Measurements from ENCODE around the gene OXCT2. TPM values are rescaled to one million over a fixed set of nuclear protein-coding genes. Genes with fewer than 3 reads are reported as not detected.

Gene OXCT2
- total RNA-seq, 1 donor from 2014 or later = not detected

GRCh38 chr1:39760074-39761008 is 10.8 kb downstream of the OXCT2 start:
- Mint-ChIP-seq H3K9me3 (ENCODE audit: low read depth) (no peaks in the 10 kb centered on the region), H3K27ac (ENCODE audit: unreplicated experiment) (no peak overlapping the region), H3K27me3 (ENCODE audit: low read depth) (no peaks in the 10 kb centered on the region), H3K4me1 (ENCODE audit: low read depth) (no peaks in the 10 kb centered on the region), H3K4me3 (ENCODE audit: unreplicated experiment) (no peak overlapping the region), H3K36me3 (ENCODE audit: low read depth) (peaks cover 14% of the 10 kb centered on the region)
- DNase-seq (ENCODE audit: low spot score) = no peak
- TF ChIP-seq, protein P1, sequence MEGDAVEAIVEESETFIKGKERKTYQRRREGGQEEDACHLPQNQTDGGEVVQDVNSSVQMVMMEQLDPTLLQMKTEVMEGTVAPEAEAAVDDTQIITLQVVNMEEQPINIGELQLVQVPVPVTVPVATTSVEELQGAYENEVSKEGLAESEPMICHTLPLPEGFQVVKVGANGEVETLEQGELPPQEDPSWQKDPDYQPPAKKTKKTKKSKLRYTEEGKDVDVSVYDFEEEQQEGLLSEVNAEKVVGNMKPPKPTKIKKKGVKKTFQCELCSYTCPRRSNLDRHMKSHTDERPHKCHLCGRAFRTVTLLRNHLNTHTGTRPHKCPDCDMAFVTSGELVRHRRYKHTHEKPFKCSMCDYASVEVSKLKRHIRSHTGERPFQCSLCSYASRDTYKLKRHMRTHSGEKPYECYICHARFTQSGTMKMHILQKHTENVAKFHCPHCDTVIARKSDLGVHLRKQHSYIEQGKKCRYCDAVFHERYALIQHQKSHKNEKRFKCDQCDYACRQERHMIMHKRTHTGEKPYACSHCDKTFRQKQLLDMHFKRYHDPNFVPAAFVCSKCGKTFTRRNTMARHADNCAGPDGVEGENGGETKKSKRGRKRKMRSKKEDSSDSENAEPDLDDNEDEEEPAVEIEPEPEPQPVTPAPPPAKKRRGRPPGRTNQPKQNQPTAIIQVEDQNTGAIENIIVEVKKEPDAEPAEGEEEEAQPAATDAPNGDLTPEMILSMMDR (IDR thresholded peaks at IDR 0.05) = no peak

GRCh38 chr1:39759436-39759726 is 11.8 kb downstream of the OXCT2 start:
- Mint-ChIP-seq H3K27me3 (ENCODE audit: low read depth) (no peaks in the 10 kb centered on the region), H3K36me3 (ENCODE audit: low read depth) (peaks cover 14% of the 10 kb centered on the region), H3K27ac (ENCODE audit: unreplicated experiment) (no peak overlapping the region), H3K9me3 (ENCODE audit: low read depth) (no peaks in the 10 kb centered on the region), H3K4me1 (ENCODE audit: low read depth) (no peaks in the 10 kb centered on the region), H3K4me3 (ENCODE audit: unreplicated experiment) (no peak overlapping the region)
- TF ChIP-seq, protein P1 (IDR thresholded peaks at IDR 0.05) = no peak
- no peak for DNase-seq (ENCODE audit: low spot score)

GRCh38 chr1:39758556-39759435 is 12.4 kb downstream of the OXCT2 start:
- H3K4me3 Mint-ChIP-seq (ENCODE audit: unreplicated experiment) = no peak overlapping the region
- TF ChIP-seq, protein P1 (IDR thresholded peaks at IDR 0.05) = no peak
- no peak for DNase-seq (ENCODE audit: low spot score)
- peaks cover 14% of the 10 kb centered on the region for H3K36me3 Mint-ChIP-seq (ENCODE audit: low read depth)
- H3K4me1 Mint-ChIP-seq (ENCODE audit: low read depth) = no peaks in the 10 kb centered on the region
- no peak overlapping the region for H3K27ac Mint-ChIP-seq (ENCODE audit: unreplicated experiment)
- no peaks in the 10 kb centered on the region for H3K27me3 Mint-ChIP-seq (ENCODE audit: low read depth)
- no peaks in the 10 kb centered on the region for H3K9me3 Mint-ChIP-seq (ENCODE audit: low read depth)

- H3K27ac Mint-ChIP-seq (ENCODE audit: unreplicated experiment) = no peak overlapping the region
- no peaks in the 10 kb centered on the region for H3K9me3 Mint-ChIP-seq (ENCODE audit: low read depth)
- DNase-seq (ENCODE audit: low spot score) = no peak
- H3K4me1 Mint-ChIP-seq (ENCODE audit: low read depth) = no peaks in the 10 kb centered on the region
- H3K27me3 Mint-ChIP-seq (ENCODE audit: low read depth) = no peaks in the 10 kb centered on the region
- H3K4me3 Mint-ChIP-seq (ENCODE audit: unreplicated experiment) = no peak overlapping the region
- H3K36me3 Mint-ChIP-seq (ENCODE audit: low read depth) = peaks cover 17% of the 10 kb centered on the region
- TF ChIP-seq, protein P1 (IDR thresholded peaks at IDR 0.05) = no peak
Measured at GRCh38 chr1:39757501-39757900, 13.6 kb downstream of the OXCT2 start.

DNA sequence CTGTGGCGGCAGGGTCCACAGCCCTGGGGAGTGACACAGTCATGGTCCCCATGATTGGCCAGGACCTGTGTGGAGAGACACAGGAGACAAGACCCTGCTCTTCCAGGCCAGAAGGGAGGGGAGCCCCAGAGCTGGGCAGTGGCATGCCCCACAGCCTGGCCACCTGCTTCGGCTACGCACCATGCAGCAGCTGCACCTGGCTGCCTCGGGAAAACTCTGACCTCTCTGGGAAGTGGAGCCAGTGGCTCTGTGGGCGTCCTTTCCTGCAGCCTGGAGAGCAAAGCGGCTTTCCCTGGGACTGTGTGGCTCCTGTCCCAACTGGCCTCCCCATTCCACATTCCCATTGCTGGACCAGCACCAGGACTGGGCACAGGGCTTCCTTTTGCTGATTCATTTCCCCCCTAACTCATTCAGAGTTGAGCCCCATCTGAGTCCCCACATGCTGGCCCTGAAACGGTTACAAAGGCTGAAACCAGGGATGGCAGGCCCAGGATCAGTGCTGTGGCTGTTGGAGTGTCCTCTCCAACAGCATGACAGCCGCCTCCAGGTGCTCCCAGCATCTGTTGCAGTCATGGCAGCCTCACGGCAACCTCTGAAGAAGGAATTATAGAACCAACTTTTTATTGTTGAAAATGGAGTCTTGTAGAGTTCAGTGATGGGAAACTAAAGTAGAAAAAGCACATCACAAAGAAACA is 15.0 kb downstream of the OXCT2 start:
- H3K9me3 Mint-ChIP-seq (ENCODE audit: low read depth) = no peaks in the 10 kb centered on the region
- no peaks in the 10 kb centered on the region for H3K4me1 Mint-ChIP-seq (ENCODE audit: low read depth)
- peaks cover 26% of the 10 kb centered on the region for H3K36me3 Mint-ChIP-seq (ENCODE audit: low read depth)
- no peak overlapping the region for H3K27ac Mint-ChIP-seq (ENCODE audit: unreplicated experiment)
- DNase-seq (ENCODE audit: low spot score) = no peak
- H3K4me3 Mint-ChIP-seq (ENCODE audit: unreplicated experiment) = no peak overlapping the region
- TF ChIP-seq, protein P1 (IDR thresholded peaks at IDR 0.05) = no peak
- no peaks in the 10 kb centered on the region for H3K27me3 Mint-ChIP-seq (ENCODE audit: low read depth)

All from chondrocyte (in vitro differentiated cells).